ENCODE results near the gene ABHD14A.

Gene ABHD14A

GRCh38 chr3:51959651-51960050 lies 15.2 kb upstream of the ABHD14A start:
- Histone ChIP-seq H3K4me1 (ENCODE audit: low read length) (no peaks in the 10 kb centered on the region), H4K20me1 (ENCODE audit: insufficient read depth, low read length) (no peaks in the 10 kb centered on the region), H3K4me2 (ENCODE audit: low read length) (no peak overlapping the region), H3K9me3 (ENCODE audit: insufficient read depth, low read length) (no peaks in the 10 kb centered on the region), H3K79me2 (ENCODE audit: low read length) (no peaks in the 10 kb centered on the region), H3K36me3 (replicated peaks; ENCODE audit: low read depth, low read length) (no peaks in the 10 kb centered on the region), H3K9ac (ENCODE audit: low read length) (no peak overlapping the region), H2AFZ (ENCODE audit: low read depth, low read length) (no peak overlapping the region), H3K27ac (ENCODE audit: low read length) (no peak overlapping the region), H3K4me3 (ENCODE audit: low read length) (no peak overlapping the region), H3K27me3 (ENCODE audit: low read depth, low read length) (no peaks in the 10 kb centered on the region)
- TF ChIP-seq CTCF (IDR thresholded peaks at IDR 0.05; ENCODE audit: low read depth, low read length) (no peak), EZH2phosphoT487 (IDR thresholded peaks at IDR 0.05; ENCODE audit: low read depth) (no peak)

GRCh38 chr3:51960386-51960785 lies 14.5 kb upstream of the ABHD14A start:
- Histone ChIP-seq H3K4me2 (ENCODE audit: low read length) (no peak overlapping the region), H2AFZ (ENCODE audit: low read depth, low read length) (no peak overlapping the region), H3K4me1 (ENCODE audit: low read length) (no peaks in the 10 kb centered on the region), H3K4me3 (ENCODE audit: low read length) (no peak overlapping the region), H3K27ac (ENCODE audit: low read length) (no peak overlapping the region), H4K20me1 (ENCODE audit: insufficient read depth, low read length) (no peaks in the 10 kb centered on the region), H3K27me3 (ENCODE audit: low read depth, low read length) (no peaks in the 10 kb centered on the region), H3K36me3 (replicated peaks; ENCODE audit: low read depth, low read length) (no peaks in the 10 kb centered on the region), H3K9ac (ENCODE audit: low read length) (no peak overlapping the region), H3K79me2 (ENCODE audit: low read length) (no peaks in the 10 kb centered on the region), H3K9me3 (ENCODE audit: insufficient read depth, low read length) (no peaks in the 10 kb centered on the region)
- TF ChIP-seq EZH2phosphoT487 (IDR thresholded peaks at IDR 0.05; ENCODE audit: low read depth) (no peak), CTCF (IDR thresholded peaks at IDR 0.05; ENCODE audit: low read depth, low read length) (no peak)

GRCh38 chr3:51961011-51961410 lies 13.9 kb upstream of the ABHD14A start:
- H3K27ac ChIP-seq (ENCODE audit: low read length): no peak overlapping the region
- no peaks in the 10 kb centered on the region for H4K20me1 ChIP-seq (ENCODE audit: insufficient read depth, low read length)
- TF ChIP-seq CTCF (IDR thresholded peaks at IDR 0.05; ENCODE audit: low read depth, low read length): no peak
- TF ChIP-seq EZH2phosphoT487 (IDR thresholded peaks at IDR 0.05; ENCODE audit: low read depth): no peak
- H3K9ac ChIP-seq (ENCODE audit: low read length): no peak overlapping the region
- H3K79me2 ChIP-seq (ENCODE audit: low read length): no peaks in the 10 kb centered on the region
- H3K36me3 ChIP-seq (replicated peaks; ENCODE audit: low read depth, low read length): no peaks in the 10 kb centered on the region
- H3K4me3 ChIP-seq (ENCODE audit: low read length): no peak overlapping the region
- no peak overlapping the region for H3K4me2 ChIP-seq (ENCODE audit: low read length)
- no peaks in the 10 kb centered on the region for H3K4me1 ChIP-seq (ENCODE audit: low read length)
- H2AFZ ChIP-seq (ENCODE audit: low read depth, low read length): no peak overlapping the region
- no peaks in the 10 kb centered on the region for H3K27me3 ChIP-seq (ENCODE audit: low read depth, low read length)
- H3K9me3 ChIP-seq (ENCODE audit: insufficient read depth, low read length): no peaks in the 10 kb centered on the region

- no peaks in the 10 kb centered on the region for H4K20me1 ChIP-seq (ENCODE audit: insufficient read depth, low read length)
- H3K9ac ChIP-seq (ENCODE audit: low read length): no peak overlapping the region
- no peaks in the 10 kb centered on the region for H3K79me2 ChIP-seq (ENCODE audit: low read length)
- H3K4me3 ChIP-seq (ENCODE audit: low read length): no peak overlapping the region
- no peaks in the 10 kb centered on the region for H3K9me3 ChIP-seq (ENCODE audit: insufficient read depth, low read length)
- no peak overlapping the region for H2AFZ ChIP-seq (ENCODE audit: low read depth, low read length)
- peaks cover 7% of the 10 kb centered on the region for H3K4me1 ChIP-seq (ENCODE audit: low read length)
- H3K36me3 ChIP-seq (replicated peaks; ENCODE audit: low read depth, low read length): no peaks in the 10 kb centered on the region
- TF ChIP-seq EZH2phosphoT487 (IDR thresholded peaks at IDR 0.05; ENCODE audit: low read depth): no peak
- TF ChIP-seq CTCF (IDR thresholded peaks at IDR 0.05; ENCODE audit: low read depth, low read length): no peak
- no peak overlapping the region for H3K27ac ChIP-seq (ENCODE audit: low read length)
- no peak overlapping the region for H3K4me2 ChIP-seq (ENCODE audit: low read length)
- no peaks in the 10 kb centered on the region for H3K27me3 ChIP-seq (ENCODE audit: low read depth, low read length)
Measured at GRCh38 chr3:51961602-51962569, 13.0 kb upstream of the ABHD14A start.

All from OCI-LY3 (cell line).